Left lung (tissue), 10 donors: ENCODE measurements around the gene VASP. TPM values are rescaled to one million over a fixed set of nuclear protein-coding genes. Genes with fewer than 3 reads are reported as not detected.

ENCODE experiments used
- ATAC-seq: fragments of 200-7000 bp; cut with Tn5 transposase; one replicate; pipeline ENCODE4 v1.9.1; 2020; ENCODE audit warnings: moderate library complexity
- DNase-seq, 4 donors: peaks; one replicate each; pipeline ENCODE4 v3.0.0-alpha.2; 2013 to 2020
- H3K27ac ChIP-seq, 2 donors: fragments of 200-600 bp; sonication (generic) in 1 of 2; one replicate each; pipeline versions ENCODE4 v1.5.0 to v1.8.0; 2020 to 2021
- H3K27me3 ChIP-seq, 2 donors: fragments of 200-600 bp; sonication (generic) in 1 of 2; one replicate each; pipeline versions ENCODE4 v1.5.0 to v1.8.0; 2020 to 2021
- H3K36me3 ChIP-seq, 2 donors: fragments of 200-600 bp; sonication (generic) in 1 of 2; one replicate each; pipeline versions ENCODE4 v1.5.0 to v1.8.0; 2020 to 2021
- H3K4me1 ChIP-seq, 2 donors: fragments of 200-600 bp; one replicate each; pipeline ENCODE4 v1.8.0; 2021
- H3K4me3 ChIP-seq, 2 donors: fragments of 200-600 bp; sonication (generic) in 1 of 2; one replicate each; pipeline versions ENCODE4 v1.5.0 to v1.8.0; 2020 to 2021; ENCODE audit warnings: mild to moderate bottlenecking in 1 of 2
- H3K9me3 ChIP-seq, 2 donors: fragments of 200-600 bp; sonication (generic) in 1 of 2; one replicate each; pipeline versions ENCODE4 v1.5.0 to v1.8.0; 2020 to 2021
- intact Hi-C, 2 donors: fragments of 100-400 bp; cut with DNase I; formaldehyde crosslinking; loops; one replicate each; pipeline versions ENCODE4 v1.11.2 to v1.14.2; 2022
- polyA plus RNA-seq, 6 donors: library from polyadenylated mRNA; unstranded; fragments of 120-200 nt; gene quantifications; one replicate each; pipeline ENCODE4 v1.2.1, GENCODE V29; 2013; ENCODE audit not compliant: insufficient read length in 6 of 6
- total RNA-seq, 2 donors: library from RNA; stranded (reverse); fragmentation: NEBNext Ultra II Directional; extraction: Animal tissue kit (Norgen Biotek cat#: 25700); gene quantifications; one replicate each; pipeline ENCODE4 v1.2.1, GENCODE V29; 2021
- TF ChIP-seq, protein P1 (sequence below), 2 donors: fragments of 200-600 bp; sonication (generic) in 1 of 2; IDR thresholded peaks; one replicate each; pipeline versions ENCODE4 v1.5.0 to v1.8.0; 2021; ENCODE audit warnings: antibody characterized with exemption in 2 of 2
- donor health status: DM: no; HTN: yes; CAD: no.
- donor health status: DM: no; HTN: no; CAD: no.

VASP gene
- total and polyA plus RNA-seq, 8 donors = 49.5 to 220 (median 57.4) TPM

DNA sequence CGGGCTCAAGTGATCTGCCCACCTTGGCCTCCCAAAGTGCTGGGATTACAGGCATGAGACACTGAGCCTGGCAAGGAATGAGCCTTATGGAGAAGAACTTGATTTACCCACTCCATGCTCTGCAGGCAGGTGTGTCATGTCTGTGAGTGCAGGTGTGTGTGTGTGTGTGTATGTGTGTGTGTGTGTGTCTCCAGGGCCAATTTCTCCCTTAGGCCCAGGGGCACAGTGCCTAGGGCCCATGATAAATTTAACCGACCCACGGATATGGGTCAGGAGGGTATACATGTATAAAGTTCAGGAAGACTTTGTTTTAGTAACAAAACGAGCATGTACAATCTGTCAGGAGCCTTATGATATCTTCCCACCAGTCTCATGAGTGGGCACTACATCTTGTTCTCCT lies 44.0 kb upstream of the VASP start:
- intact Hi-C loops = no loop called here
- Histone ChIP-seq H3K9me3 (no peaks in the 10 kb centered on the region), H3K27me3 (peaks cover 0 to 14% of the 10 kb centered on the region in 2 donors), H3K4me3 (no peak overlapping the region), H3K36me3 (no peaks in the 10 kb centered on the region), H3K27ac (no peak overlapping the region), H3K4me1 (peaks cover 8 to 13% of the 10 kb centered on the region in 2 donors)
- DNase-seq (no peak), ATAC-seq (no peak)
- TF ChIP-seq, protein P1, sequence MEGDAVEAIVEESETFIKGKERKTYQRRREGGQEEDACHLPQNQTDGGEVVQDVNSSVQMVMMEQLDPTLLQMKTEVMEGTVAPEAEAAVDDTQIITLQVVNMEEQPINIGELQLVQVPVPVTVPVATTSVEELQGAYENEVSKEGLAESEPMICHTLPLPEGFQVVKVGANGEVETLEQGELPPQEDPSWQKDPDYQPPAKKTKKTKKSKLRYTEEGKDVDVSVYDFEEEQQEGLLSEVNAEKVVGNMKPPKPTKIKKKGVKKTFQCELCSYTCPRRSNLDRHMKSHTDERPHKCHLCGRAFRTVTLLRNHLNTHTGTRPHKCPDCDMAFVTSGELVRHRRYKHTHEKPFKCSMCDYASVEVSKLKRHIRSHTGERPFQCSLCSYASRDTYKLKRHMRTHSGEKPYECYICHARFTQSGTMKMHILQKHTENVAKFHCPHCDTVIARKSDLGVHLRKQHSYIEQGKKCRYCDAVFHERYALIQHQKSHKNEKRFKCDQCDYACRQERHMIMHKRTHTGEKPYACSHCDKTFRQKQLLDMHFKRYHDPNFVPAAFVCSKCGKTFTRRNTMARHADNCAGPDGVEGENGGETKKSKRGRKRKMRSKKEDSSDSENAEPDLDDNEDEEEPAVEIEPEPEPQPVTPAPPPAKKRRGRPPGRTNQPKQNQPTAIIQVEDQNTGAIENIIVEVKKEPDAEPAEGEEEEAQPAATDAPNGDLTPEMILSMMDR (IDR thresholded peaks at IDR 0.05) = no peak

DNA sequence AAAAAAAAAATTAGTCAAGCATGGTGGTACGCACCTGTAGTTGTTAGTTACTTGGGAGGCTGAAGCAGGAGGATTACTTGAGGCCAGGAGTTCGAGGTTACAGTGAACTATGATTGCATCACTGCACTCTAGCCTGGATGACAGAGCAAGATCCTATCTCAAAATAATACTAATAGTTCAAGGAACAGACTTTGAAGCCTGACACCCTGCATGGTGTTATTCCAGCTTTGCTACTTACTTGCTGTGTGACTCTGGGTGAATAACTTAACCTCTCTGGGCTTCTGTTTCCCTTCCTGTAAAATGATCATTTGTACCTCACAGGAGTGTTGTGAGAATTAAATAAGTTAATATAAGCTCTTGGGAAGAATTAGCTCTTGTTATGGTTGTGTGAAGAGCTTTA lies 43.0 kb upstream of the VASP start:
- DNase-seq = no peak
- intact Hi-C loops = no loop called here
- Histone ChIP-seq H3K4me1 (peaks cover 11 to 21% of the 10 kb centered on the region in 2 donors), H3K36me3 (no peaks in the 10 kb centered on the region), H3K27me3 (peaks cover 0 to 14% of the 10 kb centered on the region in 2 donors), H3K9me3 (no peaks in the 10 kb centered on the region), H3K27ac (no peak overlapping the region), H3K4me3 (no peak overlapping the region)
- no peak for ATAC-seq
- TF ChIP-seq, protein P1 (IDR thresholded peaks at IDR 0.05) = no peak

GRCh38 chr19:45464852-45465441 lies 42.3 kb upstream of the VASP start:
- ATAC-seq (no peak), DNase-seq (no peak)
- H3K36me3 ChIP-seq = no peaks in the 10 kb centered on the region
- peaks cover 0 to 14% of the 10 kb centered on the region in 2 donors for H3K27me3 ChIP-seq
- H3K9me3 ChIP-seq = no peaks in the 10 kb centered on the region
- intact Hi-C loops = no loop called here
- peaks cover 13 to 23% of the 10 kb centered on the region in 2 donors for H3K4me1 ChIP-seq
- TF ChIP-seq, protein P1 (IDR thresholded peaks at IDR 0.05) = no peak
- no peak overlapping the region for H3K4me3 ChIP-seq
- H3K27ac ChIP-seq = no peak overlapping the region

GRCh38 chr19:45467115-45467455 lies 40.2 kb upstream of the VASP start:
- no peaks in the 10 kb centered on the region for H3K9me3 ChIP-seq
- ATAC-seq (no peak), DNase-seq (peak in 1 of 4 donors; percentile 27)
- intact Hi-C loops = no loop called here
- H3K27ac ChIP-seq = peak overlapping the region; percentile 83 to 98
- H3K4me1 ChIP-seq = peaks cover 19 to 35% of the 10 kb centered on the region in 2 donors
- peaks cover 0 to 8% of the 10 kb centered on the region in 2 donors for H3K36me3 ChIP-seq
- TF ChIP-seq, protein P1 (IDR thresholded peaks at IDR 0.05) = no peak
- H3K27me3 ChIP-seq = peaks cover 0 to 24% of the 10 kb centered on the region in 2 donors
- H3K4me3 ChIP-seq = peak overlapping the region; percentile 58 to 59

DNA sequence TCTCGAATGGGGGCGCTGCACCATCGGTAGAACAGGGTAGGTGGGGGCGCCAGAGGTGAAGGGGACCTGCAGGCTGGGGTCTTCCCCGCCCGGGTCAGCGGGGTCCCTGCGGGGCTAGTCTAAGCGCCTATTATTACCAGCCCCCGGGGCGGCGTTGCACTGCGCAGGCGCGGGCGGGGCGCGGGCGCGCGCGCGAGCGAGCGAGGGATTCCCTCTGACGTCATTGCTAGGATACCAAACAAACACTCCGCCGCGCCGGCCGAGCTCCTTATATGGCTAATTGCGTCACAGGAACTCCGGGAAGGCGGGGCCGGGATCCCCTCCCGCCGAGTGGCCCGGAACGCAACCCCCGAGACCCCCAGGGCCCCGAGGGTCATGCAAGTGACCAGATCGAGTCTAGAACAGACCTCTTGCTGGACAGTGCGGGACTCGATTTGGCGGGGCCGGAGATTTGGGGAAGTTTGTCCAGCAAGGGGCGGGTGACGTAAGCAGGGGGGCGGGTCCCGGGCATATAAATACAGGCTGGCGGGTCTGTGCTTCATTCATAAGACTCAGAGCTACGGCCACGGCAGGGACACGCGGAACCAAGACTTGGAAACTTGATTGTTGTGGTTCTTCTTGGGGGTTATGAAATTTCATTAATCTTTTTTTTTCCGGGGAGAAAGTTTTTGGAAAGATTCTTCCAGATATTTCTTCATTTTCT lies 39.7 kb upstream of the VASP start, which contains the start of gene FOSB:
Gene FOSB (plus strand): TSS at position 541 of the 703 bp plus-strand sequence. CDS start 591 bp downstream, outside the sequence.
- peaks cover 19 to 41% of the 10 kb centered on the region in 2 donors for H3K4me1 ChIP-seq
- ATAC-seq = peak; percentile 49
- intact Hi-C loops = no loop called here

More for the DNA sequence above, 39.7 kb upstream of the VASP start, which contains the start of gene FOSB:
- TF ChIP-seq, protein P1 (IDR thresholded peaks at IDR 0.05) = no peak
- peak within 1 kb of the TSS; percentile 58 to 59 for H3K4me3 ChIP-seq
- DNase-seq = peak; percentile 94 to 96 (median 95)
- peaks cover 0 to 13% of the 10 kb centered on the region in 2 donors for H3K36me3 ChIP-seq
- peaks cover 0 to 29% of the 10 kb centered on the region in 2 donors for H3K27me3 ChIP-seq
- peak within 1 kb of the TSS; percentile 83 to 98 for H3K27ac ChIP-seq
- H3K9me3 ChIP-seq = no peaks in the 10 kb centered on the region
